ENCODE results near the gene RTN4. TPM values are rescaled to one million over a fixed set of nuclear protein-coding genes. Genes with fewer than 3 reads are reported as not detected.
"Not testable (repeated sequence)": the region's sequence is repeated elsewhere in the genome, so short reads cannot be mapped to it uniquely, and the experiment has no call there.

Gene RTN4
- total and polyA plus RNA-seq, 2 donors from 2014 or later, result 296 to 329 TPM

DNA sequence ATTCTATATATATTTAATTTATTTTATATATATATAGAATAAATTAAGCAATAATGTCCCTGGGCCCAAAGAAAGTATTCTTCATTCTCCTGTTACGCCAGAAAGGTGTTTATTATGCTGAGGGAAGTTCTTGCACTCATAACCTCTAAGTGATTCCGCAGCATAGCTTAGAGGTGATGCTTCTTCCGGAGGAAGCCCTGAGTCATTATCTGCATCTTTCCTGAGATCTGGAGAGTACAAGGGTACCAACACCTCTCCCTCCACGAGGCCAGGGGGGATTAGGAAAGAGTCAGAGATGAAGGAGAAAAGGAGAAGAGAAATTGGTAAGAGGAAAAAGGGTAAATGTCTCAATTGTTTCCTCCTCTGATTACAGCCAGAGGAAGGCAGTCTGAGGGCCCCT is 43.1 kb upstream of the RTN4 start:
- intact Hi-C loops (cut with DNase I), result no loop called here
- Histone ChIP-seq H3K4me3 (ENCODE audit: low read length in 3 of 3) (no peak overlapping the region), H3K4me1 (ENCODE audit: control insufficient read depth in 2 of 3, insufficient read depth in 2 of 3, low read depth in 1 of 3, low read length in 3 of 3) (peaks cover 0 to 3% (median 0%) of the 10 kb centered on the region in 3 donors), H3K27ac (ENCODE audit: low read depth in 2 of 2, low read length in 2 of 2) (no peak overlapping the region), H3K36me3 (ENCODE audit: control insufficient read depth in 2 of 3, insufficient read depth in 3 of 3, low read length in 3 of 3) (no peaks in the 10 kb centered on the region), H3K9ac (ENCODE audit: low read length in 3 of 3) (no peak overlapping the region), H3K9me3 (ENCODE audit: control insufficient read depth in 2 of 3, insufficient read depth in 1 of 3, low read length in 3 of 3) (no peaks in the 10 kb centered on the region), H3K27me3 (ENCODE audit: control insufficient read depth, insufficient read depth, low read length) (no peaks in the 10 kb centered on the region)
- DNase-seq (no peak), FAIRE-seq (no peak)
- TF ChIP-seq, protein P1, sequence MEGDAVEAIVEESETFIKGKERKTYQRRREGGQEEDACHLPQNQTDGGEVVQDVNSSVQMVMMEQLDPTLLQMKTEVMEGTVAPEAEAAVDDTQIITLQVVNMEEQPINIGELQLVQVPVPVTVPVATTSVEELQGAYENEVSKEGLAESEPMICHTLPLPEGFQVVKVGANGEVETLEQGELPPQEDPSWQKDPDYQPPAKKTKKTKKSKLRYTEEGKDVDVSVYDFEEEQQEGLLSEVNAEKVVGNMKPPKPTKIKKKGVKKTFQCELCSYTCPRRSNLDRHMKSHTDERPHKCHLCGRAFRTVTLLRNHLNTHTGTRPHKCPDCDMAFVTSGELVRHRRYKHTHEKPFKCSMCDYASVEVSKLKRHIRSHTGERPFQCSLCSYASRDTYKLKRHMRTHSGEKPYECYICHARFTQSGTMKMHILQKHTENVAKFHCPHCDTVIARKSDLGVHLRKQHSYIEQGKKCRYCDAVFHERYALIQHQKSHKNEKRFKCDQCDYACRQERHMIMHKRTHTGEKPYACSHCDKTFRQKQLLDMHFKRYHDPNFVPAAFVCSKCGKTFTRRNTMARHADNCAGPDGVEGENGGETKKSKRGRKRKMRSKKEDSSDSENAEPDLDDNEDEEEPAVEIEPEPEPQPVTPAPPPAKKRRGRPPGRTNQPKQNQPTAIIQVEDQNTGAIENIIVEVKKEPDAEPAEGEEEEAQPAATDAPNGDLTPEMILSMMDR (IDR thresholded peaks at IDR 0.05; ENCODE audit: borderline replicate concordance, extremely low read depth, insufficient read depth), result no peak

DNA sequence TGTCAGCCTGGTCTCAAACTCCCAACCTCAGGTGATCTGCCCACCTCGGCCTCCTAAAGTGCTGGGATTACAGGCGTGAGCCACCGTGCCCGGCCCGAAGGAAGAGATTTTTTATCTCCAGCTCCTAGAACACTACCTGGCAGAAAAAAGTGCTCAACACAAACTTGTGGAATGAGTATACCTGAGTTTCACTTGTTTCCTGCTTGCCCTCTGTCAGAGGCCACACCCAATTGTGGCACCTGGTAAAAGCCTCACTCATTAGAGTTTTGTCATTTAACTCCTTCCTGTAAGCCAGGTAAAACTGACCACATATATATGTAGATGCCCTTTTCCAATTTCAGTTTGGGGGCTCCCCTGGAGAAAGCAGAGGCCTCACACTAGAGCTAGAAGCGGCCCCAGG is 42.2 kb upstream of the RTN4 start:
- H3K9me3 ChIP-seq (ENCODE audit: control insufficient read depth in 2 of 3, insufficient read depth in 1 of 3, low read length in 3 of 3), result no peaks in the 10 kb centered on the region
- H3K36me3 ChIP-seq (ENCODE audit: control insufficient read depth in 2 of 3, insufficient read depth in 3 of 3, low read length in 3 of 3), result no peaks in the 10 kb centered on the region
- no peak for DNase-seq
- FAIRE-seq, result no peak
- H3K27ac ChIP-seq (ENCODE audit: low read depth in 2 of 2, low read length in 2 of 2), result no peak overlapping the region
- TF ChIP-seq, protein P1 (IDR thresholded peaks at IDR 0.05; ENCODE audit: borderline replicate concordance, extremely low read depth, insufficient read depth), result no peak
- H3K4me1 ChIP-seq (ENCODE audit: control insufficient read depth in 2 of 3, insufficient read depth in 2 of 3, low read depth in 1 of 3, low read length in 3 of 3), result peaks cover 0 to under 1% (median 0%) of the 10 kb centered on the region in 3 donors
- no peak overlapping the region for H3K4me3 ChIP-seq (ENCODE audit: low read length in 3 of 3)
- intact Hi-C loops (cut with DNase I), result no loop called here
- H3K27me3 ChIP-seq (ENCODE audit: control insufficient read depth, insufficient read depth, low read length), result no peaks in the 10 kb centered on the region
- H3K9ac ChIP-seq (ENCODE audit: low read length in 3 of 3), result no peak overlapping the region

DNA sequence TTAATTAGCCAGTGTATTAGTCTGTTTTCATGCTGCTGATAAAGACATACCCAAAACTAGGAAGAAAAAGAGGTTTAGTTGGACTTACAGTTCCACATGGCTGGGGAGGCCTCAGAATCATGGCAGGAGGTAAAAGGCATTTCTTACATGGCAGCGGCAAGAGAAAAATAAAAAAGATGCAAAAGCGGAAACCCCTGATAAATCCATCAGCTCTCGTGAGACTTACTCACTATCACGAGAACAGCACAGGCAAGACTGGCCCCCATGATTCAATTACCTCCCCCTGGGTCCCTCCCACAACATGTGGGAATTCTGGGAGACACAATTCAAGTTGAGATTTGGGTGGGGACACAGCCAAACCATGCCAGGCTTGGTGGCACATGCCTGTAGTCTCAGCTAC is 41.4 kb upstream of the RTN4 start:
- H3K36me3 ChIP-seq (ENCODE audit: control insufficient read depth in 2 of 3, insufficient read depth in 3 of 3, low read length in 3 of 3); FAIRE-seq; H3K27ac ChIP-seq (ENCODE audit: low read depth in 2 of 2, low read length in 2 of 2); intact Hi-C loops (cut with DNase I); DNase-seq; H3K4me3 ChIP-seq (ENCODE audit: low read length in 3 of 3); H3K9me3 ChIP-seq (ENCODE audit: control insufficient read depth in 2 of 3, insufficient read depth in 1 of 3, low read length in 3 of 3); H3K27me3 ChIP-seq (ENCODE audit: control insufficient read depth, insufficient read depth, low read length); H3K4me1 ChIP-seq (ENCODE audit: control insufficient read depth in 2 of 3, insufficient read depth in 2 of 3, low read depth in 1 of 3, low read length in 3 of 3); H3K9ac ChIP-seq (ENCODE audit: low read length in 3 of 3): not testable (repeated sequence)

DNA sequence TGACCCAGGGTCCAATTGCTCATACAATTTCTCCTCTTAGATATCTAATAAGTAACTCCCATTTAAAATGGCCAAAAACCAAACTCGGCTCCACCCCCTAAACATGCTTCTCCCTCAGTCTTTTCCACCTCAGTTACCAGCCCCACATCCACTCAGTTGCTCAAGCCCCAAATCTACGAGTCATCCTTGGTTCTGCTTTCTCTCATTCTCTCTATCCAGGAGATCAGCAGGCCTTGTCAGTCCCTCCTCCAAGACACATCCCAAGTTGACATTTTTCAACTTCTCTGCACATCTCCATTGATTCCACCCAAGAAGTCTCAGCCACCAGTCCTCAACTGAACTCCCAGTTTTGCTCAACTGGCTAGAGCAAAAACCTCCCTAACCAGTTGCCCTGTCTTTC is 40.5 kb upstream of the RTN4 start:
- intact Hi-C loops (cut with DNase I), result no loop called here
- no peaks in the 10 kb centered on the region for H3K9me3 ChIP-seq (ENCODE audit: control insufficient read depth in 2 of 3, insufficient read depth in 1 of 3, low read length in 3 of 3)
- no peak for FAIRE-seq

More for the DNA sequence above, 40.5 kb upstream of the RTN4 start:
- H3K27me3 ChIP-seq (ENCODE audit: control insufficient read depth, insufficient read depth, low read length), result no peaks in the 10 kb centered on the region
- no peaks in the 10 kb centered on the region for H3K4me1 ChIP-seq (ENCODE audit: control insufficient read depth in 2 of 3, insufficient read depth in 2 of 3, low read depth in 1 of 3, low read length in 3 of 3)
- no peak overlapping the region for H3K4me3 ChIP-seq (ENCODE audit: low read length in 3 of 3)
- DNase-seq, result no peak
- H3K27ac ChIP-seq (ENCODE audit: low read depth in 2 of 2, low read length in 2 of 2), result no peak overlapping the region
- no peak overlapping the region for H3K9ac ChIP-seq (ENCODE audit: low read length in 3 of 3)
- TF ChIP-seq, protein P1 (IDR thresholded peaks at IDR 0.05; ENCODE audit: borderline replicate concordance, extremely low read depth, insufficient read depth), result no peak
- no peaks in the 10 kb centered on the region for H3K36me3 ChIP-seq (ENCODE audit: control insufficient read depth in 2 of 3, insufficient read depth in 3 of 3, low read length in 3 of 3)
